Measurements from ENCODE around the gene ANKS1A.

GRCh38 chr6:34953061-34954025 is 64.3 kb downstream of the ANKS1A start:
- no peak for TF ChIP-seq CTCF (conservative IDR thresholded peaks at IDR 0.05)
- no peak for TF ChIP-seq EZH2 (IDR thresholded peaks at IDR 0.05; ENCODE audit: low read depth)

Measured in PC-9 (cell line).